GM21786 (cell line): ENCODE data around the gene ADK.
"Not testable (repeated sequence)": the region's sequence is repeated elsewhere in the genome, so short reads cannot be mapped to it uniquely, and the experiment has no call there.

ENCODE experiments used
- ATAC-seq: cut with Tn5 transposase; IDR thresholded peaks from one replicate; pipeline ENCODE4 v1.9.1; 2021; ENCODE audit not compliant: unreplicated experiment

The ADK gene

GRCh38 chr10:74527611-74528010 lies 376.6 kb downstream of the ADK start:
- ATAC-seq = not testable (repeated sequence)

GRCh38 chr10:74529205-74529604 lies 378.2 kb downstream of the ADK start:
- no peak for ATAC-seq

GRCh38 chr10:74530981-74531380 lies 380.0 kb downstream of the ADK start:
- no peak for ATAC-seq

- no peak for ATAC-seq
Observed at GRCh38 chr10:74539317-74539716, 388.3 kb downstream of the ADK start.

- no peak for ATAC-seq
Observed at GRCh38 chr10:74541375-74541774, 390.4 kb downstream of the ADK start.

- ATAC-seq = no peak
Observed at GRCh38 chr10:74542077-74542476, 391.1 kb downstream of the ADK start.

- no peak for ATAC-seq
Observed at GRCh38 chr10:74543276-74543675, 392.3 kb downstream of the ADK start.

GRCh38 chr10:74544106-74544505 lies 393.1 kb downstream of the ADK start:
- ATAC-seq = no peak

- ATAC-seq = no peak
Observed at GRCh38 chr10:74548676-74549075, 397.7 kb downstream of the ADK start.

GRCh38 chr10:74556072-74556705 lies 405.2 kb downstream of the ADK start:
- ATAC-seq = no peak

GRCh38 chr10:74557098-74557497 lies 406.1 kb downstream of the ADK start:
- ATAC-seq = no peak

- no peak for ATAC-seq
Observed at GRCh38 chr10:74558403-74558802, 407.4 kb downstream of the ADK start.

- no peak for ATAC-seq
Observed at GRCh38 chr10:74558897-74559296, 407.9 kb downstream of the ADK start.

GRCh38 chr10:74568896-74569295 lies 417.9 kb downstream of the ADK start:
- not testable (repeated sequence) for ATAC-seq

- ATAC-seq = not testable (repeated sequence)
Observed at GRCh38 chr10:74573497-74573896, 422.5 kb downstream of the ADK start.

GRCh38 chr10:74575191-74575720 lies 424.2 kb downstream of the ADK start:
- no peak for ATAC-seq

- no peak for ATAC-seq
Observed at GRCh38 chr10:74575912-74576311, 424.9 kb downstream of the ADK start.

- ATAC-seq = no peak
Observed at GRCh38 chr10:74576586-74576985, 425.6 kb downstream of the ADK start.

GRCh38 chr10:74580438-74580837 lies 429.4 kb downstream of the ADK start:
- ATAC-seq = not testable (repeated sequence)

GRCh38 chr10:74582566-74582965 lies 431.5 kb downstream of the ADK start:
- no peak for ATAC-seq

GRCh38 chr10:74585231-74586087 lies 434.4 kb downstream of the ADK start:
- peak; percentile 65 for ATAC-seq

- no peak for ATAC-seq
Observed at GRCh38 chr10:74586088-74586585, 435.1 kb downstream of the ADK start.
